ENCODE results near the gene NHERF1. TPM values are rescaled to one million over a fixed set of nuclear protein-coding genes. Genes with fewer than 3 reads are reported as not detected.

NHERF1 gene
- total and polyA plus RNA-seq, 2 of the 13 experiments (the other 11 are each of a cell fraction or from before 2014, with no cell fraction given) = 169 to 269 TPM

GRCh38 chr17:74748529-74749278 lies at the start of gene NHERF1 (continued):
- TF ChIP-seq ZNF775 (CRISPR knock-in tag; IDR thresholded peaks at IDR 0.05; ENCODE audit: borderline replicate concordance) (0 out of 2 replicates have a peak, but pooled peaks have one; percentile 66), JUN (CRISPR knock-in tag; IDR thresholded peaks at IDR 0.05) (no peak), ZNF772 (CRISPR knock-in tag; IDR thresholded peaks at IDR 0.05) (peak; percentile 87; the same call in 1 of the 2 replicates), ZKSCAN1 (IDR thresholded peaks at IDR 0.05; ENCODE audit: low read length) (no peak), YEATS4 (CRISPR knock-in tag; IDR thresholded peaks at IDR 0.05; ENCODE audit: borderline replicate concordance) (peak; percentile 75), ETS1 (CRISPR knock-in tag; IDR thresholded peaks at IDR 0.05) (peak; percentile 95), FOSL2 (CRISPR knock-in tag; IDR thresholded peaks at IDR 0.05) (peak; percentile 3; the same call in 1 of the 2 replicates), ZNF136 (CRISPR knock-in tag; IDR thresholded peaks at IDR 0.05; ENCODE audit: low read depth) (peak; percentile 81; the same call in 1 of the 2 replicates)

- FAIRE-seq (no peak), DNase-seq (ENCODE audit: low spot score) (no peak), ATAC-seq (no peak)
- H3K79me2 ChIP-seq (ENCODE audit: insufficient read depth, low read length) = no peaks in the 10 kb centered on the region
- intact Hi-C loops (cut with micrococcal nuclease; ENCODE audit: unreplicated experiment) = no loop called here
- H3K4me1 ChIP-seq (ENCODE audit: insufficient read depth, low read length) = no peaks in the 10 kb centered on the region
- CTCF ChIA-PET (ENCODE audit: low intra/inter-chr PET ratio, low total read pairs) = no interaction called here
- TF ChIP-seq ATF7 (IDR thresholded peaks at IDR 0.05) (peak; percentile 72), ATF7 (CRISPR knock-in tag; IDR thresholded peaks at IDR 0.05) (no peak), CREBL2 (CRISPR knock-in tag; IDR thresholded peaks at IDR 0.05; ENCODE audit: borderline replicate concordance) (no peak)
- POLR2A ChIA-PET = no interaction called here
- no peak overlapping the region for H3K4me2 ChIP-seq (ENCODE audit: low read depth, low read length)
- H3K27ac ChIP-seq (ENCODE audit: extremely low read length, insufficient read depth, low read length) = no peak overlapping the region
- no peaks in the 10 kb centered on the region for H3K9me3 ChIP-seq (ENCODE audit: low read length)
- WGBS (ENCODE audit: low lambda C conversion rate) = 46% methylated on average over 9 of the region's 9 CpGs
- in situ Hi-C loops (cut with HindIII; ENCODE audit: extremely low pct_ligation_motif_present, low pct_unique_long_range_greater_than_20kb) = no loop called here
- BruUV-seq (replicated peaks) = no TSS peak
- peaks cover 4 to 40% of the 10 kb centered on the region in 2 experiments for H3K27me3 ChIP-seq (ENCODE audit: control insufficient read depth in 1 of 2, insufficient read depth in 2 of 2, low read length in 2 of 2)
- no peak overlapping the region for H3K4me3 ChIP-seq (replicated peaks in 1 of 3; ENCODE audit: insufficient read depth in 1 of 3, low read depth in 2 of 3, low read length in 3 of 3)
- no peaks in the 10 kb centered on the region for H3K36me3 ChIP-seq (replicated peaks in 1 of 2; ENCODE audit: control insufficient read depth in 1 of 2, insufficient read depth in 2 of 2, low read length in 2 of 2)
- H4K20me1 ChIP-seq (ENCODE audit: insufficient read depth, low read length) = peaks cover 5% of the 10 kb centered on the region; the same call in 1 of the 2 replicates
- no peak overlapping the region for H2AFZ ChIP-seq (ENCODE audit: low read length)
- no peak overlapping the region for H3K9ac ChIP-seq (ENCODE audit: insufficient read depth, low read depth, low read length)
Observed at GRCh38 chr17:74699236-74699635, 49.2 kb upstream of the NHERF1 start.
